Calu3 (cell line): ENCODE data around the gene RPRD1A. TPM values are rescaled to one million over a fixed set of nuclear protein-coding genes. Genes with fewer than 3 reads are reported as not detected.

ENCODE experiments used
- BruUV-seq: library from RNA; stranded (reverse); fragments of 400-500 nt; replicated peaks from 2 replicates; lab custom pipeline; 2021; lab: Mats Ljungman, UMichigan
- CTCF ChIA-PET: fragments of 300-600 bp; sonication (Branson Sonifier 250); formaldehyde crosslinking; loops from one replicate; lab custom pipeline; 2022; ENCODE audit warnings: antibody characterized with exemption; lab: Charles Lee
- DNase-seq: peaks from one replicate; pipeline ENCODE4 v3.0.0; 2022
- H3K27ac Mint-ChIP-seq: one replicate; pipeline ENCODE4 v1.8.0; 2022; ENCODE audit warnings: mixed read lengths; ENCODE audit not compliant: unreplicated experiment
- H3K27me3 Mint-ChIP-seq: one replicate; pipeline ENCODE4 v1.8.0; 2022; ENCODE audit warnings: mixed read lengths; ENCODE audit not compliant: unreplicated experiment
- H3K36me3 Mint-ChIP-seq: one replicate; pipeline ENCODE4 v1.8.0; 2022; ENCODE audit warnings: mild to moderate bottlenecking, moderate library complexity, mixed read lengths; ENCODE audit not compliant: insufficient read depth, unreplicated experiment
- H3K4me1 Mint-ChIP-seq: one replicate; pipeline ENCODE4 v1.8.0; 2022; ENCODE audit warnings: mild to moderate bottlenecking, low read depth, mixed read lengths; ENCODE audit not compliant: unreplicated experiment
- H3K4me3 Mint-ChIP-seq: one replicate; pipeline ENCODE4 v1.8.0; 2022; ENCODE audit warnings: mild to moderate bottlenecking, low read depth, moderate library complexity, mixed read lengths; ENCODE audit not compliant: unreplicated experiment
- H3K9me3 Mint-ChIP-seq: one replicate; pipeline ENCODE4 v1.8.0; 2022; ENCODE audit warnings: low read depth, mixed read lengths; ENCODE audit not compliant: unreplicated experiment
- intact Hi-C: fragments of 100-400 bp; cut with micrococcal nuclease; formaldehyde crosslinking; loops from one replicate; pipeline ENCODE4 v1.10.0; 2022; ENCODE audit not compliant: unreplicated experiment
- total RNA-seq: library from RNA; stranded (reverse); gene quantifications from 2 replicates; pipeline ENCODE4 v1.2.3, GENCODE V29; 2022
- TF ChIP-seq, protein P1 (sequence below): fragments of 200-600 bp; IDR thresholded peaks from one replicate; pipeline ENCODE4 v1.8.0; 2022; ENCODE audit warnings: antibody characterized with exemption; ENCODE audit not compliant: unreplicated experiment

RPRD1A gene
- total RNA-seq, 1 experiment from 2014 or later, result 68.8 TPM

DNA sequence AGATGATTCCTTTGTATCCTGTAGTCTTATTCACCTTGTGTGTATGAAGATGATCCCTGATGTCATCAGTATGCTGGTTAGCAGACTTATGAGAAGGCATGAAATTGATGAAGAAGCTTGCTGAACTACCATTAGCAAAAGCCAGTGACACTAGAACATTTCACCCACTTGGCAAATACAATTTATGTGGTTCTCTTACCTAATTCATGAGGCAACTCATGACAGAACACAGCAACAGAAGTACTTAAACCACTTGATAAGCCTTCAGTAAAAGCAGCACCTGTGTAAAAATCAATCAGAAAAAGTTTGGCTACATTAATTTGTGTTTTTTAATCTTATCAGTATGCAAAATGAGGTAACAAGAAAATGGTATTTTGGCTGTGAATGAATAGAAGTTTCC, 44.9 kb upstream of the RPRD1A start:
- no peaks in the 10 kb centered on the region for H3K27me3 Mint-ChIP-seq
- TF ChIP-seq, protein P1, sequence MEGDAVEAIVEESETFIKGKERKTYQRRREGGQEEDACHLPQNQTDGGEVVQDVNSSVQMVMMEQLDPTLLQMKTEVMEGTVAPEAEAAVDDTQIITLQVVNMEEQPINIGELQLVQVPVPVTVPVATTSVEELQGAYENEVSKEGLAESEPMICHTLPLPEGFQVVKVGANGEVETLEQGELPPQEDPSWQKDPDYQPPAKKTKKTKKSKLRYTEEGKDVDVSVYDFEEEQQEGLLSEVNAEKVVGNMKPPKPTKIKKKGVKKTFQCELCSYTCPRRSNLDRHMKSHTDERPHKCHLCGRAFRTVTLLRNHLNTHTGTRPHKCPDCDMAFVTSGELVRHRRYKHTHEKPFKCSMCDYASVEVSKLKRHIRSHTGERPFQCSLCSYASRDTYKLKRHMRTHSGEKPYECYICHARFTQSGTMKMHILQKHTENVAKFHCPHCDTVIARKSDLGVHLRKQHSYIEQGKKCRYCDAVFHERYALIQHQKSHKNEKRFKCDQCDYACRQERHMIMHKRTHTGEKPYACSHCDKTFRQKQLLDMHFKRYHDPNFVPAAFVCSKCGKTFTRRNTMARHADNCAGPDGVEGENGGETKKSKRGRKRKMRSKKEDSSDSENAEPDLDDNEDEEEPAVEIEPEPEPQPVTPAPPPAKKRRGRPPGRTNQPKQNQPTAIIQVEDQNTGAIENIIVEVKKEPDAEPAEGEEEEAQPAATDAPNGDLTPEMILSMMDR, result no peak
- CTCF ChIA-PET, result no interaction called here
- intact Hi-C loops, result no loop called here
- BruUV-seq, result no TSS peak
- H3K36me3 Mint-ChIP-seq, result peaks cover 38% of the 10 kb centered on the region
- DNase-seq, result no peak
- H3K4me3 Mint-ChIP-seq, result no peak overlapping the region
- peaks cover 11% of the 10 kb centered on the region for H3K4me1 Mint-ChIP-seq
- H3K27ac Mint-ChIP-seq, result no peak overlapping the region
- H3K9me3 Mint-ChIP-seq, result no peaks in the 10 kb centered on the region

DNA sequence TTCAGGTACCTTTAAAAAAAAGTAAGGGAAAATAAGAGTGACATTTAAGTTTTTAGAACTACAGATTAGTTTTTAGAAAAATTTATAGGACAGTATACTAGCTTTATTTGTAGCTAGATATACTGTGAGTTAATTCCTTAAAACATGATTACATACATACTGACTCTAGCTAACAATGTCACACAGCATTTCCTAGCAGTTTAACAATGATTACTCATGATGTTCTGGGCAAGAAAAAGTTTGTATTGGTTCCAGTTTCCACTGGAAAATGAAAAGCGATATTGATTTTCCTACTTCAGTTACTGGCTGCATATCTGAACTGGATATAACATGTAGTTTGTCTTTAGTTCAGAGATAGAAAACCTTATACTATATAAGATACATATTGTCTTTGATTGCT, 42.4 kb upstream of the RPRD1A start:
- no peak overlapping the region for H3K4me3 Mint-ChIP-seq
- intact Hi-C loops, result no loop called here
- no peaks in the 10 kb centered on the region for H3K27me3 Mint-ChIP-seq
- H3K9me3 Mint-ChIP-seq, result no peaks in the 10 kb centered on the region
- no peak overlapping the region for H3K27ac Mint-ChIP-seq
- peaks cover 11% of the 10 kb centered on the region for H3K4me1 Mint-ChIP-seq
- H3K36me3 Mint-ChIP-seq, result peaks cover 26% of the 10 kb centered on the region
- CTCF ChIA-PET, result no interaction called here
- TF ChIP-seq, protein P1, result no peak
- DNase-seq, result no peak
- BruUV-seq, result no TSS peak

DNA sequence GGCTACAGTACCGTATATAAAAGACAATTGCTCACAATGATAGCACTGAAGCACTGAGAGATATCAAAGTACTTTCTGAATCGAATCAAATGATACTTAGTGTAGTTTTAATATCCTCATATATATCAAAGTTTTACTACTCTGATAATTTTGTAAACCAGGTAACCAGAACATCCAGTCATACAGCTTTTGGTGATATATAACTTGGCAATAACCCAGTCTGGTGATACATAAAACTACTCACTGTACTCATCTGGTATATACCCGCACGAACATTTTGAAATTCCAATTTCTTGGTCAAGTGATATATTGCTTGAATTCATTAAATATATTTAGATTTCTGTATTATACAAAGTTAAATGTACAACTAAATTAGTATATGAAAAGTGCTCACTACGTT, 41.2 kb upstream of the RPRD1A start:
- TF ChIP-seq, protein P1, result no peak
- CTCF ChIA-PET, result no interaction called here
- no TSS peak for BruUV-seq
- peaks cover 11% of the 10 kb centered on the region for H3K4me1 Mint-ChIP-seq
- H3K9me3 Mint-ChIP-seq, result no peaks in the 10 kb centered on the region
- intact Hi-C loops, result no loop called here
- H3K36me3 Mint-ChIP-seq, result peaks cover 26% of the 10 kb centered on the region
- H3K27me3 Mint-ChIP-seq, result no peaks in the 10 kb centered on the region
- no peak overlapping the region for H3K4me3 Mint-ChIP-seq
- DNase-seq, result no peak
- H3K27ac Mint-ChIP-seq, result no peak overlapping the region

DNA sequence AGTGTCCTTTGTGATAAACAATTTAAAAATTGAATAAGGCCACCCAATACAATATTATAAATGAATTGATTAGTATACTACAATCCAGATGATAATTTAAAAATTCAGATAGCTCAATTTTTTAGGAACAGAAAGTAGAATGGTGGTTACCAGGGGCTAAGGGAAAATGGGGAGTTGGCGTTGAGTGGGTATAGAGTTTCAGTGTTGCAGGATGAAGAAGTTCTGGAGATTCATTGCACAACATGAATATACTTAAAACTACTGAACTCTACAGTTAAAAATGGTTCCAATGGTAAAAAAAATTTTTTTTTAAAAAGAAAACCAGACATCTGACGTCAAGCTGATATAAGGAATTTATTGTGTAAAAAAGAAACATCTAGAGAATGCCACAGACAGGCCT, 40.8 kb upstream of the RPRD1A start:
- H3K36me3 Mint-ChIP-seq, result peaks cover 26% of the 10 kb centered on the region
- TF ChIP-seq, protein P1, result no peak
- no peak overlapping the region for H3K27ac Mint-ChIP-seq
- H3K4me3 Mint-ChIP-seq, result no peak overlapping the region
- BruUV-seq, result no TSS peak
- DNase-seq, result no peak
- no peaks in the 10 kb centered on the region for H3K27me3 Mint-ChIP-seq
- CTCF ChIA-PET, result no interaction called here
- H3K4me1 Mint-ChIP-seq, result peaks cover 11% of the 10 kb centered on the region
- no peaks in the 10 kb centered on the region for H3K9me3 Mint-ChIP-seq
- intact Hi-C loops, result no loop called here
